H1 (cell line): ENCODE measurements around the gene CBLC.

Experiments used
- BACH1 ChIP-seq: IDR thresholded peaks from 2 replicates; pipeline ENCODE4 v1.6.1; 2012; ENCODE audit warnings: low read length, improper control_type of control experiment
- CBX8 ChIP-seq: fragments of 300-800, 300-1000 bp; sonication (generic); IDR thresholded peaks from 2 replicates; pipeline ENCODE4 v1.7.1; 2016; ENCODE audit warnings: low read depth, low read length, borderline replicate concordance
- CTCF ChIP-seq, 3 experiments: IDR thresholded peaks; 1 replicate in 2 of 3; 2 replicates in 1 of 3; pipeline versions ENCODE4 v1.5.1 to v1.6.1; 2011; ENCODE audit warnings: low read length in 3 of 3, mild to moderate bottlenecking in 3 of 3, inconsistent platforms in 2 of 3, low read depth in 1 of 3, moderate library complexity in 1 of 3; ENCODE audit not compliant: insufficient read depth in 1 of 3; ENCODE audit errors: control extremely low read depth in 1 of 3
- EZH2 ChIP-seq: fragments of 200-600 bp; sonication (generic); IDR thresholded peaks from 2 replicates; pipeline ENCODE4 v1.7.1; 2012; ENCODE audit warnings: low read depth, mild to moderate bottlenecking, moderate library complexity, low read length, inconsistent platforms; ENCODE audit not compliant: severe bottlenecking
- HDAC2 ChIP-seq, 2 experiments: fragments of 300-600 bp in 1 of 2; sonication (generic) in 1 of 2; IDR thresholded peaks; 2 replicates each; pipeline ENCODE4 v1.6.1; 2011 to 2012; ENCODE audit warnings: low read depth in 2 of 2, low read length in 2 of 2, mild to moderate bottlenecking in 2 of 2, moderate library complexity in 2 of 2, borderline replicate concordance in 1 of 2, inconsistent platforms in 1 of 2
- KDM1A ChIP-seq: fragments of 200-600, 300-600 bp; sonication (generic); IDR thresholded peaks from 2 replicates; pipeline ENCODE4 v1.7.1; 2016; ENCODE audit warnings: mild to moderate bottlenecking, low read length, borderline replicate concordance
- MAFK ChIP-seq: IDR thresholded peaks from 2 replicates; pipeline ENCODE4 v1.6.1; 2012; ENCODE audit warnings: low read depth, mild to moderate bottlenecking, improper control_type of control experiment, low read length
- PHF8 ChIP-seq: fragments of 200-600 bp; sonication (generic); conservative IDR thresholded peaks from 2 replicates; pipeline ENCODE4 v1.7.1; 2012; ENCODE audit warnings: low read depth, mild to moderate bottlenecking, inconsistent platforms, low read length, moderate library complexity
- POLR2A ChIP-seq, 2 experiments: IDR thresholded peaks; 1 replicate in 1 of 2; 2 replicates in 1 of 2; pipeline ENCODE4 v1.6.1; 2011; ENCODE audit warnings: low read depth in 2 of 2, low read length in 2 of 2, mild to moderate bottlenecking in 2 of 2; ENCODE audit errors: control extremely low read depth in 1 of 2
- RNF2 ChIP-seq: fragments of 200-900, 300-1000 bp; sonication (generic); IDR thresholded peaks from 2 replicates; pipeline ENCODE4 v1.7.1; 2016; ENCODE audit warnings: borderline replicate concordance, low read depth, mild to moderate bottlenecking, antibody characterized with exemption, low read length; ENCODE audit not compliant: poor library complexity, severe bottlenecking; ENCODE audit errors: missing control alignments
- RXRA ChIP-seq: IDR thresholded peaks from 2 replicates; pipeline ENCODE4 v1.6.1; 2011; ENCODE audit warnings: low read depth, mild to moderate bottlenecking, low read length, moderate library complexity; ENCODE audit not compliant: insufficient read depth
- SIN3A ChIP-seq, 2 experiments: IDR thresholded peaks in 1 of 2; conservative IDR thresholded peaks in 1 of 2; 2 replicates each; pipeline ENCODE4 v1.6.1; 2011 to 2012; ENCODE audit warnings: low read length in 2 of 2, improper control_type of control experiment in 1 of 2, low read depth in 1 of 2, mild to moderate bottlenecking in 1 of 2
- TAF7 ChIP-seq: optimal IDR thresholded peaks from 2 replicates; pipeline ENCODE3; 2011; ENCODE audit warnings: low read depth, mild to moderate bottlenecking, inconsistent platforms, low read length, moderate library complexity, borderline replicate concordance
- YY1 ChIP-seq: IDR thresholded peaks from 2 replicates; pipeline ENCODE4 v1.6.1; 2011; ENCODE audit warnings: low read depth, mild to moderate bottlenecking, low read length

GRCh38 chr19:44785993-44786392, 8.3 kb downstream of the CBLC start:
- TF ChIP-seq EZH2 = no peak
- no peak for TF ChIP-seq MAFK
- no peak for TF ChIP-seq CBX8
- no peak for TF ChIP-seq CTCF (IDR thresholded peaks at IDR 0.05; ENCODE audit: control extremely low read depth in 1 of 3, insufficient read depth in 1 of 3, low read depth in 1 of 3, low read length in 3 of 3)
- TF ChIP-seq HDAC2 (IDR thresholded peaks at IDR 0.05; ENCODE audit: borderline replicate concordance in 1 of 2, low read depth in 2 of 2, low read length in 2 of 2) = no peak
- no peak for TF ChIP-seq BACH1
- no peak for TF ChIP-seq PHF8
- no peak for TF ChIP-seq RXRA
- TF ChIP-seq RNF2 = no peak
- TF ChIP-seq KDM1A = no peak
- TF ChIP-seq SIN3A (conservative IDR thresholded peaks at IDR 0.05 in 1 of 2, IDR thresholded peaks at IDR 0.05 in 1 of 2; ENCODE audit: low read depth in 1 of 2, low read length in 2 of 2) = no peak
- TF ChIP-seq YY1 = no peak
- TF ChIP-seq POLR2A (IDR thresholded peaks at IDR 0.05; ENCODE audit: control extremely low read depth in 1 of 2, low read depth in 2 of 2, low read length in 2 of 2) = no peak
- no peak for TF ChIP-seq TAF7
